Activated CD8-positive, alpha-beta T cell treated with anti-CD3 and anti-CD28 coated beads for 36 hours (primary cell): ENCODE measurements around the gene PDZK1IP1. TPM values are rescaled to one million over a fixed set of nuclear protein-coding genes. Genes with fewer than 3 reads are reported as not detected.

Source experiments
- ATAC-seq: fragments of 200-7000 bp; cut with Tn5 transposase; one replicate; pipeline ENCODE4 v1.10.0; 2021; ENCODE audit warnings: mild to moderate bottlenecking, moderate library complexity
- CTCF ChIA-PET: fragments of 350-600 bp; sonication (Branson Sonifier 250); formaldehyde crosslinking; loops from one replicate; lab custom pipeline; 2021; ENCODE audit warnings: antibody characterized with exemption; lab: Charles Lee
- POLR2A ChIA-PET: fragments of 350-600 bp; sonication (Branson Sonifier 250); formaldehyde crosslinking; loops from one replicate; lab custom pipeline; 2021; ENCODE audit warnings: antibody characterized with exemption; lab: Charles Lee
- DNase-seq: peaks from one replicate; pipeline ENCODE4 v3.0.0-alpha.2; 2020
- H3K27ac Mint-ChIP-seq: one replicate; pipeline ENCODE4 v1.8.0; 2021; ENCODE audit warnings: mild to moderate bottlenecking, mixed read lengths
- H3K27me3 Mint-ChIP-seq: one replicate; pipeline ENCODE4 v1.8.0; 2021; ENCODE audit warnings: mixed read lengths
- H3K36me3 Mint-ChIP-seq: one replicate; pipeline ENCODE4 v1.8.0; 2021; ENCODE audit warnings: low read depth, mixed read lengths
- H3K4me1 Mint-ChIP-seq: one replicate; pipeline ENCODE4 v1.8.0; 2021; ENCODE audit warnings: low read depth, mixed read lengths
- H3K4me3 Mint-ChIP-seq: one replicate; pipeline ENCODE4 v1.8.0; 2021; ENCODE audit warnings: mild to moderate bottlenecking, moderate library complexity, mixed read lengths
- H3K9me3 Mint-ChIP-seq: one replicate; pipeline ENCODE4 v1.8.0; 2021; ENCODE audit warnings: mixed read lengths
- CTCF ChIP-seq: fragments of 200-600 bp; IDR thresholded peaks from one replicate; pipeline ENCODE4 v1.8.0; 2022; ENCODE audit warnings: antibody characterized with exemption, mild to moderate bottlenecking
- intact Hi-C: fragments of 100-400 bp; cut with micrococcal nuclease; formaldehyde crosslinking; loops from one replicate; pipeline ENCODE4 v1.10.0; 2022
- total RNA-seq, 2 experiments: library from RNA; stranded (reverse); gene quantifications; one replicate each; pipeline ENCODE4 v1.2.3, GENCODE V29; 2021

The PDZK1IP1 gene
- total RNA-seq, 2 experiments from 2014 or later, result not detected

DNA sequence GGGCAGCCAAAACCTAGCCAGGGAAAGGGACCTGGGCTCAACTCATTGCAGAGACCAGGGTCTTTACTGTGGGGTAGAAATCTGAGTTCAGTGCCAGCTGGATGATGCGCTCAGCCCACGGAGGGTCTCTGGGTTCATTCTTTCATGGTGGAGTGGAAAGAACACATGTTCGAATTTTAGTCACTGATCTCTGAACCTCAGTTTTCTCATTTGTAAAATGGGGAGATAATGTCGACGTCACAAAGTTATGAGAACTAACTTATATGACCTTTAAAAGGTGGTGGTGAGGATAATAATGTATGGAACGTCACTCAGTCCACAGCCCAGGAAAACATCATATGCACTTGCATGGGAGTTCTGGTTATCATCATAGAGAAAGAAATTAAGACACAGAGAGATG lies 43.4 kb upstream of the PDZK1IP1 start:
- Mint-ChIP-seq H3K4me1 (peaks cover 24% of the 10 kb centered on the region), H3K4me3 (no peak overlapping the region), H3K36me3 (no peaks in the 10 kb centered on the region), H3K9me3 (no peaks in the 10 kb centered on the region), H3K27ac (no peak overlapping the region), H3K27me3 (peaks cover 76% of the 10 kb centered on the region)
- intact Hi-C loops, result no loop called here
- ATAC-seq, result no peak
- CTCF ChIA-PET, result interaction anchor here (1.0 to 2.5 kb wide), 2 partner anchors 54 to 477 kb away, joined by 3 to 8 read pairs; no protein-coding TSS in a partner anchor
- POLR2A ChIA-PET, result no interaction called here
- no peak for TF ChIP-seq CTCF
- no peak for DNase-seq

- no peaks in the 10 kb centered on the region for H3K36me3 Mint-ChIP-seq
- peak within 1 kb of the TSS; percentile 0 for H3K27ac Mint-ChIP-seq
- H3K27me3 Mint-ChIP-seq, result peaks cover 82% of the 10 kb centered on the region
- ChIA-PET CTCF (interaction anchor here (1.0 to 2.5 kb wide), 2 partner anchors 53 to 478 kb away, joined by 3 to 8 read pairs; no protein-coding TSS in a partner anchor), POLR2A (no interaction called here)
- intact Hi-C loops, result no loop called here
- peak; percentile 26 for ATAC-seq
- H3K4me1 Mint-ChIP-seq, result peaks cover 24% of the 10 kb centered on the region
- TF ChIP-seq CTCF, result no peak
- H3K4me3 Mint-ChIP-seq, result peak within 1 kb of the TSS; percentile 67
- no peak for DNase-seq
- H3K9me3 Mint-ChIP-seq, result no peaks in the 10 kb centered on the region
Observed at GRCh38 chr1:47232187-47232874, 42.5 kb upstream of the PDZK1IP1 start, which contains the start of gene TAL1. Gene TAL1, minus strand, starts transcription at chr1:47232225. Its CDS starts 6,337 bp downstream, at chr1:47225888.

DNA sequence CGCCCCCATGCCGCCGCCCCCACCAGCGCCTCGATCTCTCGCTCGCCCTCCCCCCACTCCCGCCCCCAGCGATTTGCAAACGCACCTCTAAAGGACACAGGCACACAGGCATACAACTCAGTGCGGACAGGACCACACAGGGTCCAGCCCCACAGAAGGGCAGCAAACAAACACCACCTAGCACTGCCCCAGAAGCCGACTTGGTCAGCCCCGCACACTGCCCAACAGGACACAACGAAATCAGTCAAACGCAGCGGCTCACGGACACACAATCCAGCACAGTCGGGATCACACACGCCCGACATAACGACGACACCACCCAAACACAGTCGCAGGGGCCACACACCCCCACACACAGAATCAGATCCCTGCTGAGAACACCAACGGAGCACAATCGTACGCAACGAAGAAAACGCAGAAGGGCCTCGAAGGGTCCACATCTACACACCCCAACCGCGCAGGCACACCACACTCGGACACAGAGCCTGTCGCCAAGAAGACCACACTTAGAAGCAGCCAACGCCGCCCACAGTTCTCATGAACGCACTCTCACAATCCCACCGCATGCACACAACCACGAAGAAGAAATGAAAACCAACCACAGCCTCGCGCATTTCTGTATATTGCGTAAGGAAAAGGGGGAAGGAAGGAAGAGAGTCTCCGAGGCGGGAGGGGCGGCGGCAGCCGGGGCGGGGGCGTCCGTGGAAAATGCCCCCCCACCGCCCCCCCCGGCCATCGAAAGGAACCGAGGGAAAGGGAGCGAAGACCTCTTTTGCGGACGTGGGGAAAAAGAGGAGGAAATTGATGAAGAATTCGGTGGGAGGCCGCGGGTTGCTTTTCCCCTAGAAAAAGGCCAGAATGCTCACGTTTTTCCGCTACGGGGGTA lies 41.7 kb upstream of the PDZK1IP1 start:
- ChIA-PET CTCF (no interaction called here), POLR2A (no interaction called here)
- Mint-ChIP-seq H3K4me3 (peak overlapping the region; percentile 67), H3K27ac (peak overlapping the region; percentile 0), H3K4me1 (peaks cover 24% of the 10 kb centered on the region), H3K36me3 (no peaks in the 10 kb centered on the region), H3K9me3 (no peaks in the 10 kb centered on the region), H3K27me3 (peaks cover 86% of the 10 kb centered on the region)
- no peak for TF ChIP-seq CTCF
- peak; percentile 43 for DNase-seq
- intact Hi-C loops, result no loop called here
- ATAC-seq, result peak; percentile 17

DNA sequence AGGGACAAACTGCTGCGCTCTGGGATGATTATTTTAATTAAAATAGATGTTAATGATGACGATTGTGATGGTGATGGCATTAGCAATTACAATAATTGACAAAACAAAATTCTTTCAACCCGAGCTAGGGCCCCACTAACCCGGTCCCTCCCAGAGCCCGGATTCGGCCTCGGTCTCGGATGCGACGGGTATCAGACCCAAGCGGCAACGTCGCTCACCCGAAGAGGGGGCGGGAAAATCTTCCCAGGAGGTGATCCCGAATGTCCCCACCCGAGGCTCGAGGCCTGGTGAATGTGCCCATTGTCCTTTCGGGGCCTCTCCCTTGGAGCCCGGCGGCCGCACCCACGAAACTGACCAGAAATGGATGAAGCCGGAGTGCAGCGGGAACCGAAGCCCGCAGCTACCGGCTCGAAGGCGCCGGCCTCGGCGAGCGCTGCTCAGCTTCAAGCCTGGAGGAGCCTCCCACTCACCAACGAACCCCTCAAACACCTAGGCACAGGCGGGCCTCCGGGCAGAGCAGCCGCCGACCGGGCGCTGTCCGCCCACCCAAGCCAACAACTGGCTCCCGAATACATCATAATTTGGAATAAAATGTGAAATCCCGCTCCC lies 41.0 kb upstream of the PDZK1IP1 start:
- no peak for TF ChIP-seq CTCF
- Mint-ChIP-seq H3K4me3 (no peak overlapping the region), H3K9me3 (no peaks in the 10 kb centered on the region), H3K4me1 (peaks cover 24% of the 10 kb centered on the region), H3K27me3 (peaks cover 84% of the 10 kb centered on the region), H3K36me3 (no peaks in the 10 kb centered on the region), H3K27ac (no peak overlapping the region)
- CTCF ChIA-PET, result no interaction called here
- DNase-seq (no peak), ATAC-seq (no peak)
- POLR2A ChIA-PET, result no interaction called here
- intact Hi-C loops, result no loop called here
